Stomach (tissue), 4 donors: Measurements from ENCODE around the gene SH2D5.

ENCODE experiments used
- EP300 ChIP-seq: sonication (generic); formaldehyde crosslinking; IDR thresholded peaks from one replicate; pipeline ENCODE4 v1.6.1; 2017; ENCODE audit warnings: antibody characterized with exemption
- POLR2A ChIP-seq, 4 donors: fragments of 450-650 bp; IDR thresholded peaks; one replicate each; pipeline ENCODE4 v1.6.1; 2016; ENCODE audit warnings: antibody characterized with exemption in 4 of 4, control low read depth in 2 of 4, mild to moderate bottlenecking in 1 of 4, moderate library complexity in 1 of 4
- TF ChIP-seq, protein P1 (sequence below), 7 experiments: fragments of 450-650 bp in 4 of 7; fragments of 200-600 bp in 3 of 7; sonication (generic) in 3 of 7; IDR thresholded peaks; one replicate each; pipeline ENCODE4 v1.5.1; 2016 to 2019; ENCODE audit warnings: antibody characterized with exemption in 7 of 7, control low read depth in 2 of 7, mild to moderate bottlenecking in 1 of 7

DNA sequence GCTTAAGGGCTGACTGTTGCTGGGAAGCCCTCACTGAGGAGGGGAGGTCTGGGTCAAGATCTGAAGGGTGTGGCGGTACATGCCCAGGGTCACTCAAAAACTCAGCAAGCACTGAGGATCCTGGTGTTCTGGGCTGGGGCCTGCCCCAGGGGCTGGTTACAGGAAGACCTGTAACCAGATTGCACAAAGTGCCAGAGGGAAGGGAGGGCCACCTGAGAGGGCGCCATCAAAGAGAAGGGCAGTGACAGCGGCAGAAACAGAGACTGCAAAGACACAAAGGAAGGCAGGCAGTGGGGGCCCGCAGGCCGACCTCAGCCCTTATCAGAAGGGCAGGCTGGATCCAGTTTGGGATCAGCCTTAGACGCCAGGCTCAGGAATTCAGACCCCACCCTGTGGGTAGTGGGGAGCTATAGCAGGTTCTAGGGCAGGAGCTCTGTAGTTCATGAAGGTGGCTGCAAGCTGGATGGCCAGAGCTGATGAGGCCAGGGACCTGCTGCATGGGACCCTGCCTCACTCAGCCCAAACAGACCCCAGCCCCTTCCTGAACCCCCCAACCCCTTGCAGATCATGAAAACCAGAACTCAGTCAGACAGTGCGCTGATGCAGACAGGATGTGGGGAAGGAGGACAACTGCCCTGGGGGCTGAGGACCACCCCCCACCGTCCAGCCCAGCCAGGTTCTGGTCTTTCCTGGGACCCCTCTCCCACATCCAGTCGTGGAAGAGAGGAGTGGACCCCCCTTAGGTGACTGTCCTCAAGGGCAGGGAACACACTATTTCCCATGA, 3.9 kb downstream of the SH2D5 start:
- TF ChIP-seq, protein P1, sequence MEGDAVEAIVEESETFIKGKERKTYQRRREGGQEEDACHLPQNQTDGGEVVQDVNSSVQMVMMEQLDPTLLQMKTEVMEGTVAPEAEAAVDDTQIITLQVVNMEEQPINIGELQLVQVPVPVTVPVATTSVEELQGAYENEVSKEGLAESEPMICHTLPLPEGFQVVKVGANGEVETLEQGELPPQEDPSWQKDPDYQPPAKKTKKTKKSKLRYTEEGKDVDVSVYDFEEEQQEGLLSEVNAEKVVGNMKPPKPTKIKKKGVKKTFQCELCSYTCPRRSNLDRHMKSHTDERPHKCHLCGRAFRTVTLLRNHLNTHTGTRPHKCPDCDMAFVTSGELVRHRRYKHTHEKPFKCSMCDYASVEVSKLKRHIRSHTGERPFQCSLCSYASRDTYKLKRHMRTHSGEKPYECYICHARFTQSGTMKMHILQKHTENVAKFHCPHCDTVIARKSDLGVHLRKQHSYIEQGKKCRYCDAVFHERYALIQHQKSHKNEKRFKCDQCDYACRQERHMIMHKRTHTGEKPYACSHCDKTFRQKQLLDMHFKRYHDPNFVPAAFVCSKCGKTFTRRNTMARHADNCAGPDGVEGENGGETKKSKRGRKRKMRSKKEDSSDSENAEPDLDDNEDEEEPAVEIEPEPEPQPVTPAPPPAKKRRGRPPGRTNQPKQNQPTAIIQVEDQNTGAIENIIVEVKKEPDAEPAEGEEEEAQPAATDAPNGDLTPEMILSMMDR (IDR thresholded peaks at IDR 0.05) = no peak
- no peak for TF ChIP-seq EP300
- no peak for TF ChIP-seq POLR2A (IDR thresholded peaks at IDR 0.05)
